ENCODE data around the gene PLEKHS1. TPM values are rescaled to one million over a fixed set of nuclear protein-coding genes. Genes with fewer than 3 reads are reported as not detected.

Gene PLEKHS1
- total RNA-seq, 1 experiment from 2014 or later, result 0.21 TPM

- Histone ChIP-seq H3K9me3 (ENCODE audit: control insufficient read depth, insufficient read depth, low read depth, low read length) (no peaks in the 10 kb centered on the region), H3K36me3 (ENCODE audit: control insufficient read depth, insufficient read depth, low read length) (no peaks in the 10 kb centered on the region), H3K4me3 (ENCODE audit: low read depth in 2 of 2, low read length in 2 of 2) (no peak overlapping the region), H3K4me1 (ENCODE audit: control insufficient read depth, insufficient read depth, low read length) (no peaks in the 10 kb centered on the region), H3K27ac (ENCODE audit: low read length) (no peak overlapping the region), H3K27me3 (ENCODE audit: control insufficient read depth, insufficient read depth, low read length) (peaks cover 5% of the 10 kb centered on the region; the same call in 1 of the 2 replicates)
- DNase-seq (ENCODE audit: low read depth, low spot score) (no peak), ATAC-seq (no peak)
- intact Hi-C loops (cut with micrococcal nuclease; ENCODE audit: unreplicated experiment) (no loop called here), in situ Hi-C loops (cut with HindIII; ENCODE audit: low pct_unique_long_range_greater_than_20kb, low sequenced_read_pairs) (no loop called here)
- no TSS peak for BruUV-seq (replicated peaks)
- CTCF ChIA-PET, result no interaction called here
- POLR2A ChIA-PET, result no interaction called here
- TF ChIP-seq REST (IDR thresholded peaks at IDR 0.05; ENCODE audit: insufficient read depth in 1 of 2, low read depth in 2 of 2, low read length in 1 of 2) (no peak), TCF7L2 (IDR thresholded peaks at IDR 0.05; ENCODE audit: low read depth, low read length) (no peak), SIN3A (IDR thresholded peaks at IDR 0.05; ENCODE audit: borderline replicate concordance, insufficient read depth, low read depth, low read length) (no peak), CTCF (IDR thresholded peaks at IDR 0.05) (no peak), POLR2AphosphoS5 (IDR thresholded peaks at IDR 0.05; ENCODE audit: low read depth, low read length) (no peak)
These were observed 12.5 kb upstream of the PLEKHS1 start for GRCh38 chr10:113739031-113739430.

- no TSS peak for BruUV-seq (replicated peaks)
- Histone ChIP-seq H3K27me3 (ENCODE audit: control insufficient read depth, insufficient read depth, low read length) (peaks cover 5% of the 10 kb centered on the region; the same call in 1 of the 2 replicates), H3K27ac (ENCODE audit: low read length) (no peak overlapping the region), H3K4me1 (ENCODE audit: control insufficient read depth, insufficient read depth, low read length) (no peaks in the 10 kb centered on the region), H3K36me3 (ENCODE audit: control insufficient read depth, insufficient read depth, low read length) (no peaks in the 10 kb centered on the region), H3K9me3 (ENCODE audit: control insufficient read depth, insufficient read depth, low read depth, low read length) (no peaks in the 10 kb centered on the region), H3K4me3 (ENCODE audit: low read depth in 2 of 2, low read length in 2 of 2) (no peak overlapping the region)
- ChIA-PET CTCF (no interaction called here), POLR2A (no interaction called here)
- intact Hi-C loops (cut with micrococcal nuclease; ENCODE audit: unreplicated experiment) (no loop called here), in situ Hi-C loops (cut with HindIII; ENCODE audit: low pct_unique_long_range_greater_than_20kb, low sequenced_read_pairs) (no loop called here)
- no peak for ATAC-seq
- no peak for DNase-seq (ENCODE audit: low read depth, low spot score)
- TF ChIP-seq TCF7L2 (IDR thresholded peaks at IDR 0.05; ENCODE audit: low read depth, low read length) (no peak), POLR2AphosphoS5 (IDR thresholded peaks at IDR 0.05; ENCODE audit: low read depth, low read length) (no peak), REST (IDR thresholded peaks at IDR 0.05; ENCODE audit: insufficient read depth in 1 of 2, low read depth in 2 of 2, low read length in 1 of 2) (no peak)
These were observed 11.9 kb upstream of the PLEKHS1 start for GRCh38 chr10:113739577-113739976.

Measured in Panc1 (cell line).